HepG2 (cell line): ENCODE results near the gene NRN1L. TPM values are rescaled to one million over a fixed set of nuclear protein-coding genes. Genes with fewer than 3 reads are reported as not detected.
"Not testable (repeated sequence)": the region's sequence is repeated elsewhere in the genome, so short reads cannot be mapped to it uniquely, and the experiment has no call there.

Experiments
- ATAC-seq: fragments of 200-7000 bp; cut with Tn5 transposase; 3 replicates; pipeline ENCODE4 v1.9.1; 2020; ENCODE audit warnings: mild to moderate bottlenecking, moderate library complexity
- BruUV-seq: library from RNA; stranded (reverse); fragments of 400-500 nt; replicated peaks from 2 replicates; lab custom pipeline; 2021; lab: Mats Ljungman, UMichigan
- CTCF ChIA-PET: fragments of 300-600 bp; formaldehyde crosslinking; extraction: SDS; loops from one replicate; lab custom pipeline; 2021; ENCODE audit warnings: low total read pairs, inconsistent platforms, low intra/inter-chr PET ratio; lab: Yijun Ruan, JAX
- POLR2A ChIA-PET: fragments of 350-600 bp; sonication (Branson Sonifier 250); formaldehyde crosslinking; loops from one replicate; lab custom pipeline; 2020; ENCODE audit warnings: antibody characterized with exemption, inconsistent platforms; lab: Yijun Ruan, JAX
- DNase-seq: peaks from one replicate; pipeline ENCODE4 v3.0.0-alpha.2; 2015; ENCODE audit warnings: low spot score
- FAIRE-seq: peaks from 3 replicates; lab custom pipeline; 2011; peaks lifted over from hg19 to GRCh38; lab: Jason Lieb, UNC
- H2AFZ ChIP-seq: one replicate; pipeline ENCODE4 v1.6.1; 2011; ENCODE audit warnings: low read length, inconsistent platforms
- H3K27ac ChIP-seq: fragments of 300-600 bp; 3 replicates; pipeline ENCODE4 v1.8.0; 2011; ENCODE audit warnings: mixed run types, mild to moderate bottlenecking, mixed read lengths, low read length, inconsistent platforms; ENCODE audit not compliant: insufficient read depth; ENCODE audit errors: extremely low read length
- H3K27me3 ChIP-seq, 2 experiments: fragments of 200-600 bp in 1 of 2; 2 replicates in 1 of 2; 3 replicates in 1 of 2; pipeline versions ENCODE4 v1.6.0 to v1.8.0; 2011; ENCODE audit warnings: low read length in 2 of 2, mild to moderate bottlenecking in 2 of 2, moderate library complexity in 2 of 2, inconsistent platforms in 1 of 2; ENCODE audit not compliant: insufficient read depth in 2 of 2, control insufficient read depth in 1 of 2
- H3K36me3 ChIP-seq, 2 experiments: fragments of 200-600 bp in 1 of 2; replicated peaks in 1 of 2; 2 replicates in 1 of 2; 3 replicates in 1 of 2; pipeline versions ENCODE4 v1.5.1 to v1.8.0; 2011; ENCODE audit warnings: low read length in 2 of 2, inconsistent platforms in 1 of 2; ENCODE audit not compliant: insufficient read depth in 2 of 2, control insufficient read depth in 1 of 2
- H3K4me1 ChIP-seq: 2 replicates; pipeline ENCODE4 v1.5.1; 2012; ENCODE audit warnings: low read length, inconsistent platforms; ENCODE audit not compliant: insufficient read depth
- H3K4me2 ChIP-seq: 2 replicates; pipeline ENCODE4 v1.6.0; 2011; ENCODE audit warnings: low read depth, low read length, inconsistent platforms
- H3K4me3 ChIP-seq, 3 experiments: fragments of 200-600 bp in 1 of 3; sonication (generic), shearing (Covaris generic) in 1 of 3; replicated peaks in 1 of 3; 2 replicates each; pipeline ENCODE4 v1.5.1; 2011 to 2016; ENCODE audit warnings: low read length in 3 of 3, inconsistent platforms in 2 of 3, low read depth in 2 of 3, mild to moderate bottlenecking in 2 of 3, control low read depth in 1 of 3, mixed read lengths in 1 of 3; ENCODE audit not compliant: insufficient read depth in 1 of 3
- H3K79me2 ChIP-seq: one replicate; pipeline ENCODE4 v1.6.1; 2011; ENCODE audit warnings: low read length, inconsistent platforms; ENCODE audit not compliant: insufficient read depth
- H3K9ac ChIP-seq: 2 replicates; pipeline ENCODE4 v1.6.0; 2011; ENCODE audit warnings: mild to moderate bottlenecking, low read depth, low read length, inconsistent platforms; ENCODE audit not compliant: insufficient read depth
- H3K9me3 ChIP-seq: 2 replicates; pipeline ENCODE4 v1.5.1; 2012; ENCODE audit warnings: mild to moderate bottlenecking, low read length
- H4K20me1 ChIP-seq: 2 replicates; pipeline ENCODE4 v1.6.0; 2011; ENCODE audit warnings: inconsistent platforms, mild to moderate bottlenecking, low read length, moderate library complexity; ENCODE audit not compliant: insufficient read depth
- FOSL1 ChIP-seq: sonication (generic); formaldehyde crosslinking; IDR thresholded peaks from 2 replicates; pipeline ENCODE4 v1.9.0; 2021; ENCODE audit warnings: missing genetic modification reagents, borderline replicate concordance
- FOSL2 ChIP-seq: sonication (generic); formaldehyde crosslinking; IDR thresholded peaks from 2 replicates; pipeline ENCODE4 v1.4.0; 2020; ENCODE audit warnings: missing genetic modification reagents
- GATAD2A ChIP-seq: IDR thresholded peaks from 2 replicates; pipeline ENCODE4 v1.6.1; 2016
- HDAC1 ChIP-seq: sonication (generic); formaldehyde crosslinking; IDR thresholded peaks from 2 replicates; pipeline ENCODE4 v1.5.1; 2020; ENCODE audit warnings: mild to moderate bottlenecking, missing genetic modification reagents
- HDAC2 ChIP-seq: sonication (generic); formaldehyde crosslinking; IDR thresholded peaks from 2 replicates; pipeline ENCODE4 v1.4.0; 2020; ENCODE audit warnings: missing genetic modification reagents
- HOXA3 ChIP-seq: sonication (generic); formaldehyde crosslinking; IDR thresholded peaks from 2 replicates; pipeline ENCODE4 v1.5.0; 2020; ENCODE audit warnings: missing genetic modification reagents
- LCORL ChIP-seq, 2 experiments: fragments of 450-650 bp in 1 of 2; sonication (generic) in 1 of 2; formaldehyde crosslinking in 1 of 2; IDR thresholded peaks; 2 replicates each; pipeline versions ENCODE4 v1.5.0 to v1.6.1; 2017 to 2020; ENCODE audit warnings: antibody characterized with exemption in 1 of 2, missing genetic modification reagents in 1 of 2
- MIXL1 ChIP-seq: IDR thresholded peaks from 2 replicates; pipeline ENCODE4 v1.6.1; 2016
- NR2F6 ChIP-seq, 2 experiments: IDR thresholded peaks; 2 replicates each; pipeline ENCODE4 v1.6.1; 2016; ENCODE audit warnings: antibody characterized with exemption in 1 of 2, mild to moderate bottlenecking in 1 of 2
- PITX1 ChIP-seq: sonication (generic); formaldehyde crosslinking; IDR thresholded peaks from 2 replicates; pipeline ENCODE4 v1.5.1; 2020; ENCODE audit warnings: mild to moderate bottlenecking, missing genetic modification reagents
- RARA ChIP-seq: IDR thresholded peaks from 2 replicates; pipeline ENCODE4 v1.6.1; 2016; ENCODE audit warnings: missing genetic modification reagents, missing compliant biosample characterization
- RCOR2 ChIP-seq: IDR thresholded peaks from 2 replicates; pipeline ENCODE4 v1.6.1; 2016; ENCODE audit warnings: missing biosample characterization, missing genetic modification reagents
- SAP130 ChIP-seq: IDR thresholded peaks from 2 replicates; pipeline ENCODE4 v1.6.1; 2016; ENCODE audit warnings: low read depth
- TBX3 ChIP-seq: fragments of 450-650 bp; IDR thresholded peaks from 2 replicates; pipeline ENCODE4 v1.6.1; 2017; ENCODE audit warnings: antibody characterized with exemption, mild to moderate bottlenecking, inconsistent platforms, borderline replicate concordance
- THAP11 ChIP-seq: IDR thresholded peaks from 2 replicates; pipeline ENCODE4 v1.6.1; 2016; ENCODE audit warnings: missing biosample characterization, missing genetic modification reagents
- WIZ ChIP-seq: sonication (generic); formaldehyde crosslinking; IDR thresholded peaks from 2 replicates; pipeline ENCODE4 v1.5.1; 2020; ENCODE audit warnings: mild to moderate bottlenecking, missing genetic modification reagents
- ZMYM2 ChIP-seq: sonication (generic); formaldehyde crosslinking; IDR thresholded peaks from 2 replicates; pipeline ENCODE4 v1.8.0; 2022; ENCODE audit warnings: mild to moderate bottlenecking, missing genetic modification reagents
- ZNF263 ChIP-seq: sonication (generic); formaldehyde crosslinking; IDR thresholded peaks from 2 replicates; pipeline ENCODE4 v1.4.0; 2020; ENCODE audit warnings: missing genetic modification reagents
- ZNF572 ChIP-seq: sonication (generic); formaldehyde crosslinking; IDR thresholded peaks from 2 replicates; pipeline ENCODE4 v1.5.1; 2020; ENCODE audit warnings: mild to moderate bottlenecking, missing genetic modification reagents
- ZNF629 ChIP-seq: sonication (generic); formaldehyde crosslinking; conservative IDR thresholded peaks from 2 replicates; pipeline ENCODE4 v1.5.0; 2020; ENCODE audit warnings: missing genetic modification reagents
- whole genome bisulfite sequencing: methylation state at CpG from one replicate; pipeline ENCODE4 v1.1.6; 2017; ENCODE audit warnings: low lambda C conversion rate; 5-methylcytosine and 5-hydroxymethylcytosine counted together
- in situ Hi-C: cut with HindIII; loops from 2 replicates; pipeline ENCODE4 v1.10.0; 2017; ENCODE audit warnings: low pct_unique_long_range_greater_than_20kb; ENCODE audit not compliant: extremely low pct_ligation_motif_present
- intact Hi-C: fragments of 100-400 bp; cut with micrococcal nuclease; formaldehyde crosslinking; loops from one replicate; pipeline ENCODE4 v1.10.0; 2022; ENCODE audit not compliant: unreplicated experiment
- polyA plus RNA-seq, 8 experiments: library from polyadenylated mRNA; depleted of rRNA in 3 of 8; stranded (reverse) in 7 of 8; unstranded in 1 of 8; fragments of >200 nt; fragmentation: Illumina TruSeq in 4 of 8; extraction: Trizol in 4 of 8; gene quantifications; 2 replicates each; pipeline versions ENCODE4 v1.2.1 to v1.2.3, GENCODE V29; 2011 to 2016; ENCODE audit warnings: low read depth in 4 of 8, missing spikeins in 1 of 8, mixed read lengths in 1 of 8; ENCODE audit not compliant: insufficient read depth in 1 of 8
- total RNA-seq, 5 experiments: library from RNA; depleted of rRNA; stranded (reverse); fragments of >200 nt; fragmentation: Illumina TruSeq; extraction: Trizol; gene quantifications; 2 replicates each; pipeline ENCODE4 v1.2.3, GENCODE V29; 2016; ENCODE audit warnings: low read depth in 1 of 5
- TF ChIP-seq, protein P1 (sequence below): sonication (generic); formaldehyde crosslinking; conservative IDR thresholded peaks from 2 replicates; pipeline ENCODE4 v1.4.0; 2020; ENCODE audit warnings: mild to moderate bottlenecking, missing genetic modification reagents, moderate library complexity
- TF ChIP-seq, protein P2 (sequence below): sonication (generic); formaldehyde crosslinking; IDR thresholded peaks from 2 replicates; pipeline ENCODE4 v1.9.0; 2022; ENCODE audit warnings: low read depth, missing genetic modification reagents

NRN1L gene
- total and polyA plus RNA-seq, 2 of the 13 experiments (the other 11 are each of a cell fraction or from before 2014, with no cell fraction given): 0.53 to 1.2 TPM

GRCh38 chr16:67837190-67837589 lies 47.5 kb upstream of the NRN1L start:
- H3K36me3 ChIP-seq; H3K4me3 ChIP-seq; in situ Hi-C loops; BruUV-seq; ATAC-seq; H4K20me1 ChIP-seq; H3K27ac ChIP-seq; H3K9ac ChIP-seq; H3K9me3 ChIP-seq; intact Hi-C loops; H3K27me3 ChIP-seq; FAIRE-seq; CTCF ChIA-PET; H2AFZ ChIP-seq; TF ChIP-seq NR2F6 (CRISPR knock-in tag; IDR thresholded peaks at IDR 0.05); LCORL (IDR thresholded peaks at IDR 0.05): not testable (repeated sequence)
- Histone ChIP-seq H3K4me1 (peaks cover 41% of the 10 kb centered on the region), H3K79me2 (peaks cover 14% of the 10 kb centered on the region), H3K4me2 (peak overlapping the region; percentile 13; the same call in 1 of the 2 replicates)
- DNase-seq: peak; percentile 58
- WGBS: 11% methylated on average over 10 of the region's 10 CpGs
- POLR2A ChIA-PET: interaction anchor here (1.0 kb wide), 2 partner anchors 9 to 99 kb away, joined by 3 read pairs; partner anchors contain the start of genes NUTF2 and PSMB10
- 0 out of 2 replicates have a peak, but pooled peaks have one; percentile 14 for TF ChIP-seq HDAC2 (CRISPR knock-in tag)
- TF ChIP-seq ZNF572 (CRISPR knock-in tag): 0 out of 2 replicates have a peak, but pooled peaks have one; percentile 19
- peak; percentile 88 for TF ChIP-seq ZMYM2 (CRISPR knock-in tag)
- TF ChIP-seq, protein P1, sequence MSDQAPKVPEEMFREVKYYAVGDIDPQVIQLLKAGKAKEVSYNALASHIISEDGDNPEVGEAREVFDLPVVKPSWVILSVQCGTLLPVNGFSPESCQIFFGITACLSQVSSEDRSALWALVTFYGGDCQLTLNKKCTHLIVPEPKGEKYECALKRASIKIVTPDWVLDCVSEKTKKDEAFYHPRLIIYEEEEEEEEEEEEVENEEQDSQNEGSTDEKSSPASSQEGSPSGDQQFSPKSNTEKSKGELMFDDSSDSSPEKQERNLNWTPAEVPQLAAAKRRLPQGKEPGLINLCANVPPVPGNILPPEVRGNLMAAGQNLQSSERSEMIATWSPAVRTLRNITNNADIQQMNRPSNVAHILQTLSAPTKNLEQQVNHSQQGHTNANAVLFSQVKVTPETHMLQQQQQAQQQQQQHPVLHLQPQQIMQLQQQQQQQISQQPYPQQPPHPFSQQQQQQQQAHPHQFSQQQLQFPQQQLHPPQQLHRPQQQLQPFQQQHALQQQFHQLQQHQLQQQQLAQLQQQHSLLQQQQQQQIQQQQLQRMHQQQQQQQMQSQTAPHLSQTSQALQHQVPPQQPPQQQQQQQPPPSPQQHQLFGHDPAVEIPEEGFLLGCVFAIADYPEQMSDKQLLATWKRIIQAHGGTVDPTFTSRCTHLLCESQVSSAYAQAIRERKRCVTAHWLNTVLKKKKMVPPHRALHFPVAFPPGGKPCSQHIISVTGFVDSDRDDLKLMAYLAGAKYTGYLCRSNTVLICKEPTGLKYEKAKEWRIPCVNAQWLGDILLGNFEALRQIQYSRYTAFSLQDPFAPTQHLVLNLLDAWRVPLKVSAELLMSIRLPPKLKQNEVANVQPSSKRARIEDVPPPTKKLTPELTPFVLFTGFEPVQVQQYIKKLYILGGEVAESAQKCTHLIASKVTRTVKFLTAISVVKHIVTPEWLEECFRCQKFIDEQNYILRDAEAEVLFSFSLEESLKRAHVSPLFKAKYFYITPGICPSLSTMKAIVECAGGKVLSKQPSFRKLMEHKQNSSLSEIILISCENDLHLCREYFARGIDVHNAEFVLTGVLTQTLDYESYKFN (CRISPR knock-in tag): peak; percentile 46
- peak; percentile 57; the same call in 1 of the 2 replicates for TF ChIP-seq TBX3
- TF ChIP-seq PITX1 (CRISPR knock-in tag): peak; percentile 67
- TF ChIP-seq GATAD2A (CRISPR knock-in tag): peak; percentile 35; the same call in 1 of the 2 replicates
- peak; percentile 9; the same call in 1 of the 2 replicates for TF ChIP-seq NR2F6 (IDR thresholded peaks at IDR 0.05)
- TF ChIP-seq MIXL1 (CRISPR knock-in tag): 0 out of 2 replicates have a peak, but pooled peaks have one; percentile 23
- 0 out of 2 replicates have a peak, but pooled peaks have one; percentile 23 for TF ChIP-seq FOSL1 (CRISPR knock-in tag)
- peak; percentile 43; the same call in 1 of the 2 replicates for TF ChIP-seq THAP11
- TF ChIP-seq, protein P2, sequence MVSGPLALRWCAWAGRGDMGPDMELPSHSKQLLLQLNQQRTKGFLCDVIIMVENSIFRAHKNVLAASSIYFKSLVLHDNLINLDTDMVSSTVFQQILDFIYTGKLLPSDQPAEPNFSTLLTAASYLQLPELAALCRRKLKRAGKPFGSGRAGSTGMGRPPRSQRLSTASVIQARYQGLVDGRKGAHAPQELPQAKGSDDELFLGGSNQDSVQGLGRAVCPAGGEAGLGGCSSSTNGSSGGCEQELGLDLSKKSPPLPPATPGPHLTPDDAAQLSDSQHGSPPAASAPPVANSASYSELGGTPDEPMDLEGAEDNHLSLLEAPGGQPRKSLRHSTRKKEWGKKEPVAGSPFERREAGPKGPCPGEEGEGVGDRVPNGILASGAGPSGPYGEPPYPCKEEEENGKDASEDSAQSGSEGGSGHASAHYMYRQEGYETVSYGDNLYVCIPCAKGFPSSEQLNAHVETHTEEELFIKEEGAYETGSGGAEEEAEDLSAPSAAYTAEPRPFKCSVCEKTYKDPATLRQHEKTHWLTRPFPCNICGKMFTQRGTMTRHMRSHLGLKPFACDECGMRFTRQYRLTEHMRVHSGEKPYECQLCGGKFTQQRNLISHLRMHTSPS (CRISPR knock-in tag): 0 out of 2 replicates have a peak, but pooled peaks have one; percentile 23
- TF ChIP-seq HOXA3: 0 out of 2 replicates have a peak, but pooled peaks have one; percentile 29
- 0 out of 2 replicates have a peak, but pooled peaks have one; percentile 27 for TF ChIP-seq ZNF263 (CRISPR knock-in tag)
- TF ChIP-seq RCOR2 (CRISPR knock-in tag): peak; percentile 33; the same call in 1 of the 2 replicates
- peak; percentile 21; the same call in 1 of the 2 replicates for TF ChIP-seq HDAC1 (CRISPR knock-in tag)
- TF ChIP-seq LCORL (CRISPR knock-in tag; IDR thresholded peaks at IDR 0.05): peak; percentile 42; the same call in 1 of the 2 replicates
- 0 out of 2 replicates have a peak, but pooled peaks have one; percentile 14 for TF ChIP-seq SAP130
- peak; percentile 17; the same call in 1 of the 2 replicates for TF ChIP-seq RARA (CRISPR knock-in tag)
- 0 out of 2 replicates have a peak, but pooled peaks have one; percentile 15 for TF ChIP-seq ZNF629 (CRISPR knock-in tag)
- peak; percentile 89 for TF ChIP-seq FOSL2 (CRISPR knock-in tag)
- TF ChIP-seq WIZ (CRISPR knock-in tag): 0 out of 2 replicates have a peak, but pooled peaks have one; percentile 43
